Measurements from ENCODE around the gene RARRES2. TPM values are rescaled to one million over a fixed set of nuclear protein-coding genes. Genes with fewer than 3 reads are reported as not detected.

The RARRES2 gene
- total and polyA plus RNA-seq, 2 of the 13 experiments (the other 11 are each of a cell fraction or from before 2014, with no cell fraction given) = 134 to 172 TPM

DNA sequence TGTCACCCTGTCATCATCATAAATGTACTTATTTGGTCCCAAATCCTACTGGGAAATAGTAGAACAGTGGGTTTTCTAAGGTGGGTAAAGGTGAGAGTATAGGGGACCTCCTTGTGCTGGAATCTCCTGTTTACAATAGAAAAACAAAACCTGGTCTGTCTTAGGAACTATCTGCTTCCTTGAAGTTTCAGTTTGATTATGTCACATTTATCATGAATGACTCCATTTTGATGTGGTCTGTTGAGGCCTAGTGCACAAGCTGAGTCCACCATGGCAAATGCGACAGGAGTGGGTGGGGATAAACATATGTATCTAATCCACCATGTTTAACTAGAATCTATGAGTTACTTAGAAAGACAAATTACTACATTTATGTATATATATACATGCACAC lies 14.2 kb upstream of the RARRES2 start (continued):
- TF ChIP-seq ZFY (CRISPR knock-in tag; IDR thresholded peaks at IDR 0.05) (peak; percentile 35; the same call in 1 of the 2 replicates), ZNF724P (CRISPR knock-in tag; IDR thresholded peaks at IDR 0.05; ENCODE audit: borderline replicate concordance) (no peak), TCF7L2 (IDR thresholded peaks at IDR 0.05; ENCODE audit: low read depth, low read length) (no peak), ZNF709 (CRISPR knock-in tag; IDR thresholded peaks at IDR 0.05) (no peak), ZNF24 (IDR thresholded peaks at IDR 0.05) (no peak), ELF1 (CRISPR knock-in tag; IDR thresholded peaks at IDR 0.05) (no peak), KAT7 (CRISPR knock-in tag; IDR thresholded peaks at IDR 0.05; ENCODE audit: borderline replicate concordance) (peak; percentile 23; the same call in 1 of the 2 replicates), NFKBIZ (CRISPR knock-in tag; IDR thresholded peaks at IDR 0.05) (no peak), ZNF550 (CRISPR knock-in tag; IDR thresholded peaks at IDR 0.05; ENCODE audit: borderline replicate concordance) (no peak), DNMT3B (CRISPR knock-in tag; conservative IDR thresholded peaks at IDR 0.05) (no peak), SNAPC2 (CRISPR knock-in tag; IDR thresholded peaks at IDR 0.05) (no peak), TSC22D2 (CRISPR knock-in tag; IDR thresholded peaks at IDR 0.05; ENCODE audit: borderline replicate concordance) (no peak), ZNF292 (CRISPR knock-in tag; IDR thresholded peaks at IDR 0.05; ENCODE audit: borderline replicate concordance, low read depth) (0 out of 2 replicates have a peak, but pooled peaks have one; percentile 6)
- TF ChIP-seq, protein P1, sequence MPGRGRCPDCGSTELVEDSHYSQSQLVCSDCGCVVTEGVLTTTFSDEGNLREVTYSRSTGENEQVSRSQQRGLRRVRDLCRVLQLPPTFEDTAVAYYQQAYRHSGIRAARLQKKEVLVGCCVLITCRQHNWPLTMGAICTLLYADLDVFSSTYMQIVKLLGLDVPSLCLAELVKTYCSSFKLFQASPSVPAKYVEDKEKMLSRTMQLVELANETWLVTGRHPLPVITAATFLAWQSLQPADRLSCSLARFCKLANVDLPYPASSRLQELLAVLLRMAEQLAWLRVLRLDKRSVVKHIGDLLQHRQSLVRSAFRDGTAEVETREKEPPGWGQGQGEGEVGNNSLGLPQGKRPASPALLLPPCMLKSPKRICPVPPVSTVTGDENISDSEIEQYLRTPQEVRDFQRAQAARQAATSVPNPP (CRISPR knock-in tag; IDR thresholded peaks at IDR 0.05) = no peak
- TF ChIP-seq, protein P2, sequence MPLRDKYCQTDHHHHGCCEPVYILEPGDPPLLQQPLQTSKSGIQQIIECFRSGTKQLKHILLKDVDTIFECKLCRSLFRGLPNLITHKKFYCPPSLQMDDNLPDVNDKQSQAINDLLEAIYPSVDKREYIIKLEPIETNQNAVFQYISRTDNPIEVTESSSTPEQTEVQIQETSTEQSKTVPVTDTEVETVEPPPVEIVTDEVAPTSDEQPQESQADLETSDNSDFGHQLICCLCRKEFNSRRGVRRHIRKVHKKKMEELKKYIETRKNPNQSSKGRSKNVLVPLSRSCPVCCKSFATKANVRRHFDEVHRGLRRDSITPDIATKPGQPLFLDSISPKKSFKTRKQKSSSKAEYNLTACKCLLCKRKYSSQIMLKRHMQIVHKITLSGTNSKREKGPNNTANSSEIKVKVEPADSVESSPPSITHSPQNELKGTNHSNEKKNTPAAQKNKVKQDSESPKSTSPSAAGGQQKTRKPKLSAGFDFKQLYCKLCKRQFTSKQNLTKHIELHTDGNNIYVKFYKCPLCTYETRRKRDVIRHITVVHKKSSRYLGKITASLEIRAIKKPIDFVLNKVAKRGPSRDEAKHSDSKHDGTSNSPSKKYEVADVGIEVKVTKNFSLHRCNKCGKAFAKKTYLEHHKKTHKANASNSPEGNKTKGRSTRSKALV (CRISPR knock-in tag; IDR thresholded peaks at IDR 0.05) = no peak

Measured in HepG2 (cell line).